ENCODE results near the gene ORMDL2. TPM values are rescaled to one million over a fixed set of nuclear protein-coding genes. Genes with fewer than 3 reads are reported as not detected.
A peak's percentile ranks its signal among the peaks of the same experiment; 100 is the strongest.

The ORMDL2 gene
- total RNA-seq, 6 experiments from 2014 or later, result 20.2 to 35.4 (median 24.9) TPM

DNA sequence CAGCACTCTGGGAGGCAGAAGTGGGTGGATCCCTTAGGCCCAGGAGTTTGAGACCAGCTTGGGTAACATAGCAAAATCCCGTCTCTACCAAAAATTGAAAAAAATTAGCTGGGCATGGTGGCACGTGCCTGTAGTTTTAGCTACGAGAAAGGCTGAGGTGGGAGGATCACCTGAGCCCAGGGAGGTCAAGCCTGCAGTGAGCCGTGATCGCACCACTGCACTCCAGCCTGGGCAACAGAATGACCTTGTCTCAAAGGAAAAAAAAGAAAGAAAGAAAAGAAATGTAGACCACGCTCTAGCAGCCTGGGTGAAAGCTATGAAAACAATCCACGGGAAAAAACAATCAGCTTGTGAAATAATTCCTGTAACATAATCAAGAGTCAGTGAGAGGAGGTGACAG is 29.3 kb upstream of the ORMDL2 start:
- Histone ChIP-seq H3K27ac (no peak overlapping the region), H3K4me3 (no peak overlapping the region), H3K27me3 (no peaks in the 10 kb centered on the region), H3K36me3 (peaks cover 5 to 78% (median 31%) of the 10 kb centered on the region in 4 donors), H3K9me3 (no peaks in the 10 kb centered on the region), H3K4me1 (no peaks in the 10 kb centered on the region)
- DNase-seq, result no peak
- intact Hi-C loops (cut with DNase I), result no loop called here
- ATAC-seq, result no peak
- TF ChIP-seq, protein P1, sequence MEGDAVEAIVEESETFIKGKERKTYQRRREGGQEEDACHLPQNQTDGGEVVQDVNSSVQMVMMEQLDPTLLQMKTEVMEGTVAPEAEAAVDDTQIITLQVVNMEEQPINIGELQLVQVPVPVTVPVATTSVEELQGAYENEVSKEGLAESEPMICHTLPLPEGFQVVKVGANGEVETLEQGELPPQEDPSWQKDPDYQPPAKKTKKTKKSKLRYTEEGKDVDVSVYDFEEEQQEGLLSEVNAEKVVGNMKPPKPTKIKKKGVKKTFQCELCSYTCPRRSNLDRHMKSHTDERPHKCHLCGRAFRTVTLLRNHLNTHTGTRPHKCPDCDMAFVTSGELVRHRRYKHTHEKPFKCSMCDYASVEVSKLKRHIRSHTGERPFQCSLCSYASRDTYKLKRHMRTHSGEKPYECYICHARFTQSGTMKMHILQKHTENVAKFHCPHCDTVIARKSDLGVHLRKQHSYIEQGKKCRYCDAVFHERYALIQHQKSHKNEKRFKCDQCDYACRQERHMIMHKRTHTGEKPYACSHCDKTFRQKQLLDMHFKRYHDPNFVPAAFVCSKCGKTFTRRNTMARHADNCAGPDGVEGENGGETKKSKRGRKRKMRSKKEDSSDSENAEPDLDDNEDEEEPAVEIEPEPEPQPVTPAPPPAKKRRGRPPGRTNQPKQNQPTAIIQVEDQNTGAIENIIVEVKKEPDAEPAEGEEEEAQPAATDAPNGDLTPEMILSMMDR (IDR thresholded peaks at IDR 0.05), result no peak
- no peak for TF ChIP-seq POLR2A (IDR thresholded peaks at IDR 0.05)
- 91% methylated on average over 7 of the region's 7 CpGs for WGBS (ENCODE audit: insufficient coverage, low coverage, low lambda C conversion rate, missing lambda C conversion rate)

DNA sequence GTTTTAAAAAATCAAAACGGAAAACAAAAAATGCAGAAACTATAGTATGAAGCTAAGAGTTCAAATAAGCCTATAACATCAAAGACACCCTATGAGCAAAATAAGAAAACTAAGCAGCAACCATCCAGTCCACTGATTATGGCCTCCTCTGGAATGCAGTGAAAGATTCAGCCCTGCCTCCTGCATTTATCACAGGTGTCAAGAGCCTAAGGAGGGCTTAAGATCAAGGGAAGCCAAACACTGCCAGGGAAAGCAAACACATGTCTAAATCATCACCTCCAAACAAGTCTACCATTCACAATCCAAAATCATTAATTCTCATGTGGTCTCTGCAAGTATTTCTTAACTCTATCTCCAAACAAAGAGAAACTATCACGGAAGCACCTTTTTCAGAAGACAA is 28.7 kb upstream of the ORMDL2 start:
- no peak for DNase-seq
- H3K9me3 ChIP-seq, result no peaks in the 10 kb centered on the region
- WGBS (ENCODE audit: insufficient coverage, low coverage, low lambda C conversion rate, missing lambda C conversion rate), result 83% methylated on average over 2 of the region's 2 CpGs
- H3K4me3 ChIP-seq, result no peak overlapping the region
- intact Hi-C loops (cut with DNase I), result no loop called here
- no peak for TF ChIP-seq POLR2A (IDR thresholded peaks at IDR 0.05)
- TF ChIP-seq, protein P1 (IDR thresholded peaks at IDR 0.05), result no peak
- H3K36me3 ChIP-seq, result peaks cover 5 to 78% (median 29%) of the 10 kb centered on the region in 4 donors
- H3K27ac ChIP-seq, result no peak overlapping the region
- no peak for ATAC-seq
- no peaks in the 10 kb centered on the region for H3K27me3 ChIP-seq
- no peaks in the 10 kb centered on the region for H3K4me1 ChIP-seq

DNA sequence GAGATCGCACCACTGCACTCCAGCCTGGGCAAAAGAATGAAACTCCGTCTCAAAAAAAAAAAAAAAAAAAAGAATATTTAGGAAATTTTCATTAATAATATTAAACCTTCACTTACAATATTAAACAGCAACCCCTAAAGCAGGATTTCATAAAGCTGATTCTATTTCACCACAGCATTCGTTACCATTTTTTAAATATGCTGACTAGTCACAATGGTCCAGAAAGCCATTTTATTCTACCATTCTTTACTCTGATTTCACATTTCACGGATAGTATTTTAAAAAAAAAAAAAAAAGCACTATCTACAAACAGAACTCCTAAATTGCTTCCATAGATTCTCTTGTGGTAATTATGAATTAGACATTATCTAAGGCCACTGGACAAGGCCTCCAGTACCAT is 27.9 kb upstream of the ORMDL2 start:
- no peak overlapping the region for H3K4me3 ChIP-seq
- ATAC-seq (no peak), DNase-seq (no peak)
- no peaks in the 10 kb centered on the region for H3K4me1 ChIP-seq
- H3K27me3 ChIP-seq, result no peaks in the 10 kb centered on the region
- peaks cover 5 to 78% (median 33%) of the 10 kb centered on the region in 4 donors for H3K36me3 ChIP-seq
- H3K27ac ChIP-seq, result no peak overlapping the region
- 91% methylated on average over 4 of the region's 4 CpGs for WGBS (ENCODE audit: insufficient coverage, low coverage, low lambda C conversion rate, missing lambda C conversion rate)
- intact Hi-C loops (cut with DNase I), result loop anchor here in 1 of 2 donors (10.0 kb wide), 1 partner anchor 45 kb away; the partner anchor contains the start of gene GDF11
- TF ChIP-seq POLR2A (IDR thresholded peaks at IDR 0.05), result no peak
- TF ChIP-seq, protein P1 (IDR thresholded peaks at IDR 0.05), result no peak
- no peaks in the 10 kb centered on the region for H3K9me3 ChIP-seq

DNA sequence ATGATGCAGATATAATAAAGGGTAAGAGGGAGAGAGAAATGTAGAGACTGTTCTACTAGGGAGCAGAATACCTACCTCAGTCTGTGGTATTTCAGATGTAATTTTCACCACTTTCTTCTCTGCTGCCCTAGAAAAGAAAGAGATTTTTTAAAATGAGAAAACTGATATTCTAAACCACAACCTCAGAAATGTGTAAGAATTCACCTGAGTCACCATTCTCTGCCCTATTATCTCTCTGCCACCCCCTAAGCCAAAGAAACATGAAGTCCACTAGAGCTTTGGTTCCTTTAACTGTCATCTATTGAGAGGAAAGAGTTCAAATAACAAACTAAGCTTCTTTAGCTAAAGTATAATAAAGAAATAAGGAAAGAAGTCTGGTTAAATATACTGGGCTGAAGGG is 21.9 kb upstream of the ORMDL2 start:
- no peaks in the 10 kb centered on the region for H3K4me1 ChIP-seq
- intact Hi-C loops (cut with DNase I), result loop anchor here in 1 of 2 donors (10.0 kb wide), 1 partner anchor 51 kb away; the partner anchor contains the start of gene GDF11
- ATAC-seq (no peak), DNase-seq (no peak)
- no peak overlapping the region for H3K4me3 ChIP-seq
- TF ChIP-seq, protein P1 (IDR thresholded peaks at IDR 0.05), result no peak
- no peak for TF ChIP-seq POLR2A (IDR thresholded peaks at IDR 0.05)
- H3K27ac ChIP-seq, result no peak overlapping the region
- H3K36me3 ChIP-seq, result peaks cover 5 to 77% (median 31%) of the 10 kb centered on the region in 4 donors
- no peaks in the 10 kb centered on the region for H3K9me3 ChIP-seq
- no peaks in the 10 kb centered on the region for H3K27me3 ChIP-seq

DNA sequence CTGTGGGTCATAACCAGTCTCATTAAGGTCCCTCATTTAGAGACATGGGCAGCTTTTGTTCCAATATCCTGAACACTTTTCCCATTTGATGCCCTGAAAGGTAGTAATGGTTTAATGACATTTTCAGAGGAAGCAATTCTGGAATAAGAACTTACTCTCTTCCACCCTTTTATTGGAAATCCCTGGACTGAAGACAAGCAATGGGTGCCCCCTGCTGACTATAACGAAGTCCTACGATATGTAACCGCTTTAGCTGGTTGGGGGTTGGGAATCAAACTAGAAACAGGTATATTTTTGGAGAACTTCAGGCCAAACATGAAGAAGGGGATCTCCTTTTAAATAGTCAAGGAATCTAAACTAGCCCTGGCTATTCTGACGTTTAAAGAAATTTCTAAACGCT is 20.8 kb upstream of the ORMDL2 start:
- TF ChIP-seq, protein P1 (IDR thresholded peaks at IDR 0.05), result peak; percentile 35 to 60 (median 45)
- TF ChIP-seq POLR2A (IDR thresholded peaks at IDR 0.05), result no peak
- H3K27me3 ChIP-seq, result no peaks in the 10 kb centered on the region
- ATAC-seq (peak; percentile 57 to 67 (median 62)), DNase-seq (no peak)
- H3K36me3 ChIP-seq, result peaks cover 5 to 77% (median 37%) of the 10 kb centered on the region in 4 donors
- H3K9me3 ChIP-seq, result no peaks in the 10 kb centered on the region
- H3K4me1 ChIP-seq, result no peaks in the 10 kb centered on the region
- intact Hi-C loops (cut with DNase I), result loop anchor here in 1 of 2 donors (10.0 kb wide), 1 partner anchor 52 kb away; the partner anchor contains the start of gene GDF11
- H3K4me3 ChIP-seq, result no peak overlapping the region
- WGBS (ENCODE audit: insufficient coverage, low coverage, low lambda C conversion rate, missing lambda C conversion rate), result 59% methylated on average over 2 of the region's 5 CpGs
- no peak overlapping the region for H3K27ac ChIP-seq
